ENCODE results near the gene ABI3. TPM values are rescaled to one million over a fixed set of nuclear protein-coding genes. Genes with fewer than 3 reads are reported as not detected.
A peak's percentile ranks its signal among the peaks of the same experiment; 100 is the strongest.

ABI3 gene
- total and polyA plus RNA-seq, 8 donors: 6.5 to 23.8 (median 9.9) TPM

GRCh38 chr17:49216482-49216881 is 6.0 kb downstream of the ABI3 start:
- no peaks in the 10 kb centered on the region for H3K9me3 ChIP-seq
- no peak for ATAC-seq
- TF ChIP-seq CTCF (IDR thresholded peaks at IDR 0.05): no peak
- H3K4me1 ChIP-seq: peaks cover 4 to 88% of the 10 kb centered on the region in 2 donors
- no peak overlapping the region for H3K4me3 ChIP-seq
- DNase-seq: peak in 1 of 4 donors; percentile 79
- H3K27me3 ChIP-seq: peaks cover 0 to 22% of the 10 kb centered on the region in 2 donors
- intact Hi-C loops (cut with DNase I): no loop called here
- H3K36me3 ChIP-seq: peaks cover 0 to 8% of the 10 kb centered on the region in 2 donors
- peak overlapping the region; percentile 56 to 91 for H3K27ac ChIP-seq

GRCh38 chr17:49216953-49217650 is 6.6 kb downstream of the ABI3 start:
- H3K27me3 ChIP-seq: peaks cover 0 to 28% of the 10 kb centered on the region in 2 donors
- intact Hi-C loops (cut with DNase I): no loop called here
- no peak overlapping the region for H3K4me3 ChIP-seq
- H3K36me3 ChIP-seq: peaks cover 0 to 8% of the 10 kb centered on the region in 2 donors
- peak in 2 of 4 donors; percentile 76 to 82 for DNase-seq
- H3K4me1 ChIP-seq: peaks cover 4 to 85% of the 10 kb centered on the region in 2 donors
- no peak for TF ChIP-seq CTCF (IDR thresholded peaks at IDR 0.05)
- no peaks in the 10 kb centered on the region for H3K9me3 ChIP-seq
- H3K27ac ChIP-seq: peak overlapping the region; percentile 56 to 91
- ATAC-seq: peak; percentile 67

- intact Hi-C loops (cut with DNase I): no loop called here
- DNase-seq (peak in 2 of 4 donors; percentile 87 to 90), ATAC-seq (peak; percentile 69)
- Histone ChIP-seq H3K27ac (peak overlapping the region; percentile 67 to 91), H3K4me1 (peaks cover 4 to 83% of the 10 kb centered on the region in 2 donors), H3K36me3 (peaks cover 0 to 8% of the 10 kb centered on the region in 2 donors), H3K9me3 (no peaks in the 10 kb centered on the region), H3K4me3 (no peak overlapping the region), H3K27me3 (peaks cover 0 to 35% of the 10 kb centered on the region in 2 donors)
- no peak for TF ChIP-seq CTCF (IDR thresholded peaks at IDR 0.05)
Observed at GRCh38 chr17:49217651-49218413, 7.3 kb downstream of the ABI3 start.

- intact Hi-C loops (cut with DNase I): no loop called here
- Histone ChIP-seq H3K27me3 (peaks cover 12 to 49% of the 10 kb centered on the region in 2 donors), H3K9me3 (no peaks in the 10 kb centered on the region), H3K4me1 (peaks cover 4 to 83% of the 10 kb centered on the region in 2 donors), H3K36me3 (peaks cover 0 to 8% of the 10 kb centered on the region in 2 donors), H3K4me3 (peak overlapping the region in 1 of 2 donors; percentile 16), H3K27ac (peak overlapping the region; percentile 67 to 91)
- no peak for TF ChIP-seq CTCF (IDR thresholded peaks at IDR 0.05)
- DNase-seq: peak in 2 of 4 donors; percentile 62 to 88
- ATAC-seq: peak; percentile 52
Observed at GRCh38 chr17:49218941-49219913, 8.7 kb downstream of the ABI3 start.
